ENCODE results near the gene S100A1. TPM values are rescaled to one million over a fixed set of nuclear protein-coding genes. Genes with fewer than 3 reads are reported as not detected.

Gene S100A1
- total RNA-seq, 1 experiment from 2014 or later = not detected

GRCh38 chr1:153647346-153647714 is 19.1 kb downstream of the S100A1 start:
- Histone ChIP-seq H3K27ac (ENCODE audit: insufficient read length, low read depth, low read length) (no peak overlapping the region), H2BK5ac (ENCODE audit: insufficient read length, low read length) (no peak overlapping the region), H2AFZ (ENCODE audit: low read length) (no peak overlapping the region), H3K56ac (ENCODE audit: insufficient read length, low read depth, low read length) (no peak overlapping the region), H3K18ac (ENCODE audit: insufficient read length, low read depth, low read length) (no peak overlapping the region), H3K23me2 (ENCODE audit: insufficient read length, low read depth, low read length, poor library complexity, severe bottlenecking) (no peaks in the 10 kb centered on the region), H2BK120ac (ENCODE audit: low read depth, low read length, poor library complexity, severe bottlenecking) (no peak overlapping the region), H2AK5ac (ENCODE audit: insufficient read length, low read length) (no peak overlapping the region), H2BK20ac (ENCODE audit: low read depth, low read length, poor library complexity, severe bottlenecking) (no peak overlapping the region), H3K9ac (ENCODE audit: extremely low read depth, insufficient read length, low read length) (no peak overlapping the region), H4K91ac (ENCODE audit: insufficient read length, low read depth, low read length) (no peak overlapping the region), H2BK12ac (ENCODE audit: insufficient read length, low read depth, low read length) (no peak overlapping the region), H4K20me1 (ENCODE audit: control insufficient read depth, insufficient read depth, insufficient read length) (no peaks in the 10 kb centered on the region), H3K14ac (ENCODE audit: insufficient read depth, low read length) (no peak overlapping the region), H3K23ac (ENCODE audit: insufficient read length, low read depth, low read length) (no peak overlapping the region), H2BK15ac (ENCODE audit: low read depth, low read length) (no peak overlapping the region), H3T11ph (ENCODE audit: low read length) (no peak overlapping the region), H3K9me3 (ENCODE audit: control insufficient read depth, low read depth, low read length) (no peaks in the 10 kb centered on the region), H3K79me2 (ENCODE audit: insufficient read depth, low read length) (no peaks in the 10 kb centered on the region), H3K4me1 (ENCODE audit: insufficient read depth, low read length) (no peaks in the 10 kb centered on the region), H4K8ac (replicated peaks; ENCODE audit: insufficient read length, low read depth, low read length) (no peak overlapping the region), H3K4ac (ENCODE audit: low read depth, low read length) (no peak overlapping the region), H3K79me1 (ENCODE audit: insufficient read depth, low read depth, low read length, poor library complexity, severe bottlenecking) (no peaks in the 10 kb centered on the region), H3K27me3 (ENCODE audit: insufficient read depth, low read length) (no peaks in the 10 kb centered on the region), H4K5ac (ENCODE audit: insufficient read length, low read depth, low read length) (no peak overlapping the region), H3K4me2 (ENCODE audit: insufficient read depth, insufficient read length, low read length) (no peak overlapping the region)
- DNase-seq = peak; percentile 58
- no CpG with 5 or more reads among the region's 2 CpGs for WGBS (ENCODE audit: extremely low coverage, insufficient read length, low lambda C conversion rate)
- H3K36me3 Mint-ChIP-seq (ENCODE audit: insufficient read depth in 1 of 3, low read depth in 3 of 3) = peaks cover 22 to 45% (median 43%) of the 10 kb centered on the region in 3 experiments; a peak in 6 of 7 replicates
- peak overlapping the region in 1 of 2 experiments; percentile 47; a peak in 1 of 5 replicates for H3K4me3 Mint-ChIP-seq
- H3K9me3 Mint-ChIP-seq = no peaks in the 10 kb centered on the region
- H3K27ac Mint-ChIP-seq = peak overlapping the region; percentile 32 to 90 (median 75); a peak in 6 of 7 replicates
- H3K4me1 Mint-ChIP-seq = peaks cover 6% of the 10 kb centered on the region in 2 experiments
- TF ChIP-seq, protein P1, sequence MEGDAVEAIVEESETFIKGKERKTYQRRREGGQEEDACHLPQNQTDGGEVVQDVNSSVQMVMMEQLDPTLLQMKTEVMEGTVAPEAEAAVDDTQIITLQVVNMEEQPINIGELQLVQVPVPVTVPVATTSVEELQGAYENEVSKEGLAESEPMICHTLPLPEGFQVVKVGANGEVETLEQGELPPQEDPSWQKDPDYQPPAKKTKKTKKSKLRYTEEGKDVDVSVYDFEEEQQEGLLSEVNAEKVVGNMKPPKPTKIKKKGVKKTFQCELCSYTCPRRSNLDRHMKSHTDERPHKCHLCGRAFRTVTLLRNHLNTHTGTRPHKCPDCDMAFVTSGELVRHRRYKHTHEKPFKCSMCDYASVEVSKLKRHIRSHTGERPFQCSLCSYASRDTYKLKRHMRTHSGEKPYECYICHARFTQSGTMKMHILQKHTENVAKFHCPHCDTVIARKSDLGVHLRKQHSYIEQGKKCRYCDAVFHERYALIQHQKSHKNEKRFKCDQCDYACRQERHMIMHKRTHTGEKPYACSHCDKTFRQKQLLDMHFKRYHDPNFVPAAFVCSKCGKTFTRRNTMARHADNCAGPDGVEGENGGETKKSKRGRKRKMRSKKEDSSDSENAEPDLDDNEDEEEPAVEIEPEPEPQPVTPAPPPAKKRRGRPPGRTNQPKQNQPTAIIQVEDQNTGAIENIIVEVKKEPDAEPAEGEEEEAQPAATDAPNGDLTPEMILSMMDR (conservative IDR thresholded peaks at IDR 0.05) = 0 out of 3 replicates have a peak, but pooled peaks have one; percentile 13
- peaks cover 4% of the 10 kb centered on the region; the same call in 1 of the 2 replicates for H3K27me3 Mint-ChIP-seq (ENCODE audit: low read depth)

Measured in H9 (cell line).